HEK293 (cell line): ENCODE results near the gene MLLT6.

ENCODE experiments used
- GLI4 ChIP-seq: fragments of 450-650 bp; formaldehyde crosslinking; IDR thresholded peaks from 2 replicates; pipeline ENCODE4 v1.5.1; 2016; ENCODE audit warnings: missing biosample characterization, missing genetic modification characterization
- YY1 ChIP-seq: fragments of 450-650 bp; formaldehyde crosslinking; IDR thresholded peaks from 2 replicates; pipeline ENCODE4 v1.5.1; 2018; ENCODE audit warnings: missing biosample characterization, missing genetic modification characterization
- ZBTB48 ChIP-seq: fragments of 450-650 bp; formaldehyde crosslinking; IDR thresholded peaks from 2 replicates; pipeline ENCODE4 v1.5.1; 2016; ENCODE audit warnings: missing biosample characterization, missing genetic modification characterization
- TF ChIP-seq, protein P1 (sequence below): fragments of 450-650 bp; formaldehyde crosslinking; IDR thresholded peaks from 2 replicates; pipeline ENCODE4 v1.5.1; 2016; ENCODE audit warnings: missing biosample characterization, missing genetic modification characterization

GRCh38 chr17:38738686-38739085, 33.6 kb downstream of the MLLT6 start:
- TF ChIP-seq, protein P1, sequence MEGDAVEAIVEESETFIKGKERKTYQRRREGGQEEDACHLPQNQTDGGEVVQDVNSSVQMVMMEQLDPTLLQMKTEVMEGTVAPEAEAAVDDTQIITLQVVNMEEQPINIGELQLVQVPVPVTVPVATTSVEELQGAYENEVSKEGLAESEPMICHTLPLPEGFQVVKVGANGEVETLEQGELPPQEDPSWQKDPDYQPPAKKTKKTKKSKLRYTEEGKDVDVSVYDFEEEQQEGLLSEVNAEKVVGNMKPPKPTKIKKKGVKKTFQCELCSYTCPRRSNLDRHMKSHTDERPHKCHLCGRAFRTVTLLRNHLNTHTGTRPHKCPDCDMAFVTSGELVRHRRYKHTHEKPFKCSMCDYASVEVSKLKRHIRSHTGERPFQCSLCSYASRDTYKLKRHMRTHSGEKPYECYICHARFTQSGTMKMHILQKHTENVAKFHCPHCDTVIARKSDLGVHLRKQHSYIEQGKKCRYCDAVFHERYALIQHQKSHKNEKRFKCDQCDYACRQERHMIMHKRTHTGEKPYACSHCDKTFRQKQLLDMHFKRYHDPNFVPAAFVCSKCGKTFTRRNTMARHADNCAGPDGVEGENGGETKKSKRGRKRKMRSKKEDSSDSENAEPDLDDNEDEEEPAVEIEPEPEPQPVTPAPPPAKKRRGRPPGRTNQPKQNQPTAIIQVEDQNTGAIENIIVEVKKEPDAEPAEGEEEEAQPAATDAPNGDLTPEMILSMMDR: no peak
- TF ChIP-seq YY1 (no peak), GLI4 (tag by site-specific recombination) (no peak), ZBTB48 (tag by site-specific recombination) (no peak)
